GM12864 (cell line): ENCODE results near the gene PSMA8.
"Not testable (repeated sequence)": the region's sequence is repeated elsewhere in the genome, so short reads cannot be mapped to it uniquely, and the experiment has no call there.

Experiments
- DNase-seq: peaks from one replicate; pipeline ENCODE4 v3.0.0-alpha.2; 2011; ENCODE audit warnings: low read depth
- H3K4me3 ChIP-seq: 2 replicates; pipeline ENCODE4 v1.5.1; 2011; ENCODE audit warnings: mild to moderate bottlenecking, low read depth, low read length, control low read depth
- TF ChIP-seq, protein P1 (sequence below): IDR thresholded peaks from 2 replicates; pipeline ENCODE4 v1.5.1; 2011; ENCODE audit warnings: low read depth, mild to moderate bottlenecking, moderate library complexity, low read length, control low read depth, inconsistent platforms; ENCODE audit errors: missing control alignments

Gene PSMA8

GRCh38 chr18:26230497-26230896, 96.8 kb downstream of the PSMA8 start:
- DNase-seq = no peak
- no peak overlapping the region for H3K4me3 ChIP-seq
- TF ChIP-seq, protein P1, sequence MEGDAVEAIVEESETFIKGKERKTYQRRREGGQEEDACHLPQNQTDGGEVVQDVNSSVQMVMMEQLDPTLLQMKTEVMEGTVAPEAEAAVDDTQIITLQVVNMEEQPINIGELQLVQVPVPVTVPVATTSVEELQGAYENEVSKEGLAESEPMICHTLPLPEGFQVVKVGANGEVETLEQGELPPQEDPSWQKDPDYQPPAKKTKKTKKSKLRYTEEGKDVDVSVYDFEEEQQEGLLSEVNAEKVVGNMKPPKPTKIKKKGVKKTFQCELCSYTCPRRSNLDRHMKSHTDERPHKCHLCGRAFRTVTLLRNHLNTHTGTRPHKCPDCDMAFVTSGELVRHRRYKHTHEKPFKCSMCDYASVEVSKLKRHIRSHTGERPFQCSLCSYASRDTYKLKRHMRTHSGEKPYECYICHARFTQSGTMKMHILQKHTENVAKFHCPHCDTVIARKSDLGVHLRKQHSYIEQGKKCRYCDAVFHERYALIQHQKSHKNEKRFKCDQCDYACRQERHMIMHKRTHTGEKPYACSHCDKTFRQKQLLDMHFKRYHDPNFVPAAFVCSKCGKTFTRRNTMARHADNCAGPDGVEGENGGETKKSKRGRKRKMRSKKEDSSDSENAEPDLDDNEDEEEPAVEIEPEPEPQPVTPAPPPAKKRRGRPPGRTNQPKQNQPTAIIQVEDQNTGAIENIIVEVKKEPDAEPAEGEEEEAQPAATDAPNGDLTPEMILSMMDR = no peak

GRCh38 chr18:26233208-26233607, 99.5 kb downstream of the PSMA8 start:
- H3K4me3 ChIP-seq = no peak overlapping the region
- no peak for DNase-seq
- TF ChIP-seq, protein P1 = no peak

GRCh38 chr18:26237363-26237762, 103.7 kb downstream of the PSMA8 start:
- not testable (repeated sequence) for H3K4me3 ChIP-seq, DNase-seq

GRCh38 chr18:26238718-26239117, 105.0 kb downstream of the PSMA8 start:
- not testable (repeated sequence) for DNase-seq, H3K4me3 ChIP-seq

DNA sequence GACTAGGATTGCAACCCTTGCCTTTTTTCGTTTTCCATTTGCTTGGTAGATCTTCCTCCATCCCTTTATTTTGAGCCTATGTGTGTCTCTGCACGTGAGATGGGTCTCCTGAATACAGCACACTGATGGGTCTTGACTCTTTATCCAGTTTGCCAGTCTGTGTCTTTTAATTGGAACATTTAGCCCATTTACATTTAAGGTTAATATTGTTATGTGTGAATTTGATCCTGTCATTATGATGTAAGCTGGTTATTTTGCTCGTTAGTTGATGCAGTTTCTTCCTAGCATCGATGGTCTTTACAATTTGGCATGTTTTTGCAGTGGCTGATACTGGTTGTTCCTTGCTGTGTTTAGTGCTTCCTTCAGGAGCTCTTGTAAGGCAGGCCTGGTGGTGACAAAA, 108.7 kb downstream of the PSMA8 start:
- H3K4me3 ChIP-seq, DNase-seq: not testable (repeated sequence)
